Spleen (tissue), 7 donors: ENCODE data around the gene HJURP.

Experiments used
- CTCF ChIP-seq, 11 experiments: fragments of 200-600 bp in 7 of 11; fragments of 450-650 bp in 4 of 11; sonication (generic) in 4 of 11; IDR thresholded peaks in 8 of 11; conservative IDR thresholded peaks in 3 of 11; 1 replicate in 7 of 11; 2 replicates in 4 of 11; pipeline versions ENCODE4 v1.4.0 to v1.8.0; 2016 to 2021; ENCODE audit warnings: antibody characterized with exemption in 11 of 11, inconsistent platforms in 4 of 11, mild to moderate bottlenecking in 1 of 11
- POLR2A ChIP-seq, 3 donors: fragments of 450-650 bp; IDR thresholded peaks; one replicate each; pipeline ENCODE4 v1.5.1; 2017; ENCODE audit warnings: antibody characterized with exemption in 3 of 3, mild to moderate bottlenecking in 1 of 3
- donor health status: DM: no; HTN: no; CAD: no; lungs with moderate emphysema.
- donor health status: DM: no; HTN: no; CAD: no.
- donor health status: DM: no; HTN: no; CAD: no.

DNA sequence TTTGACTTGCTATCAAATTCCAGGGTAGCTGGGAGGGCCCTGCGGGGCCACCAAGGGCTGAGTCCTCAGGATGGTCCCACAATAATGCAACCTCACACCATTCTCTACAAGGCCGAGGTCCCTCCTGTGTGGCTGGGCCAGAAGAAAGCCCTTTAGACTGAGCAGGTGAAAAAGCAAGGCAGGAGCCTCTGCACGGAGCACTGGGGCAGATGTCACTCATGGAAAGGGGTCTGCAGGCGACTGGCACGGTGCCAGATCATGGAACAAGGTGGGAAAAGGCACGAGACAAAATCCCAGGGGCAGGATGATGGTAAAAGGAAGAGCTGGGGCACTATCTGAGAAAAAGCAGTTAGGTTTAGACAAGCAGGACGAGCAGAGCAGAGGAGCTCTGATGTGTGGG, 16.1 kb downstream of the HJURP start:
- no peak for TF ChIP-seq CTCF (IDR thresholded peaks at IDR 0.05 in 8 of 11, conservative IDR thresholded peaks at IDR 0.05 in 3 of 11)
- TF ChIP-seq POLR2A (IDR thresholded peaks at IDR 0.05), result no peak
